HEK293 (cell line): ENCODE results near the gene KIF7.

ENCODE experiments used
- CTCF ChIA-PET: fragments of 350-600 bp; formaldehyde crosslinking; extraction: SDS; loops from one replicate; lab custom pipeline; 2021; ENCODE audit warnings: antibody characterized with exemption; lab: Yijun Ruan, JAX
- POLR2A ChIA-PET: fragments of 300-600 bp; formaldehyde crosslinking; extraction: SDS; loops from one replicate; lab custom pipeline; 2020; ENCODE audit warnings: antibody characterized with exemption, inconsistent platforms; lab: Yijun Ruan, JAX
- H3K27ac ChIP-seq: fragments of 200-500 bp; sonication (Bioruptor generic); 2 replicates; pipeline ENCODE4 v1.5.1; 2014; ENCODE audit warnings: low read depth, low read length, control low read depth, inconsistent platforms; ENCODE audit errors: extremely low read depth
- H3K36me3 ChIP-seq, 2 experiments: fragments of 200-500 bp in 1 of 2; sonication (Bioruptor generic) in 1 of 2; 1 replicate in 1 of 2; 2 replicates in 1 of 2; pipeline ENCODE4 v1.5.1; 2014 to 2017; ENCODE audit warnings: inconsistent platforms in 2 of 2, low read length in 2 of 2; ENCODE audit not compliant: control insufficient read depth in 2 of 2, insufficient read depth in 1 of 2
- H3K4me1 ChIP-seq: fragments of 200-500 bp; sonication (Bioruptor generic); 2 replicates; pipeline ENCODE4 v1.5.1; 2014; ENCODE audit warnings: mild to moderate bottlenecking, low read length, inconsistent platforms; ENCODE audit not compliant: control insufficient read depth, insufficient read depth
- H3K4me3 ChIP-seq: 2 replicates; pipeline ENCODE4 v1.5.1; 2011; ENCODE audit warnings: low read depth, mild to moderate bottlenecking, control low read depth, low read length, moderate library complexity
- H3K9me3 ChIP-seq: fragments of 200-500 bp; sonication (Bioruptor generic); 2 replicates; pipeline ENCODE4 v1.5.1; 2014; ENCODE audit warnings: low read depth, low read length, inconsistent platforms; ENCODE audit not compliant: control insufficient read depth, insufficient read depth
- GLI2 ChIP-seq: fragments of 450-650 bp; formaldehyde crosslinking; IDR thresholded peaks from 2 replicates; pipeline ENCODE4; 2017; ENCODE audit warnings: missing biosample characterization, missing genetic modification characterization, low read depth, borderline replicate concordance
- HOXD13 ChIP-seq: sonication (generic); formaldehyde crosslinking; IDR thresholded peaks from 2 replicates; pipeline ENCODE4 v1.8.0; 2022; ENCODE audit warnings: missing genetic modification reagents, borderline replicate concordance
- OSR2 ChIP-seq: fragments of 450-650 bp; formaldehyde crosslinking; IDR thresholded peaks from 2 replicates; pipeline ENCODE4 v1.5.1; 2016; ENCODE audit warnings: missing biosample characterization, missing genetic modification characterization
- PBX3 ChIP-seq: sonication (generic); formaldehyde crosslinking; IDR thresholded peaks from 2 replicates; pipeline ENCODE4 v1.8.1; 2022; ENCODE audit warnings: mild to moderate bottlenecking, moderate library complexity, missing genetic modification reagents
- RBAK ChIP-seq: fragments of 450-650 bp; formaldehyde crosslinking; IDR thresholded peaks from 2 replicates; pipeline ENCODE4 v1.5.1; 2016; ENCODE audit warnings: missing biosample characterization, missing genetic modification characterization
- ZBTB17 ChIP-seq: fragments of 450-650 bp; formaldehyde crosslinking; IDR thresholded peaks from 2 replicates; pipeline ENCODE4 v1.5.1; 2016; ENCODE audit warnings: missing biosample characterization, missing genetic modification characterization
- ZIC2 ChIP-seq: fragments of 450-650 bp; formaldehyde crosslinking; IDR thresholded peaks from 2 replicates; pipeline ENCODE4 v1.5.1; 2016; ENCODE audit warnings: missing biosample characterization, missing genetic modification characterization
- ZNF138 ChIP-seq: fragments of 450-650 bp; formaldehyde crosslinking; IDR thresholded peaks from 2 replicates; pipeline ENCODE4 v1.5.1; 2016; ENCODE audit warnings: missing biosample characterization, missing genetic modification characterization, borderline replicate concordance
- ZNF157 ChIP-seq: fragments of 450-650 bp; formaldehyde crosslinking; IDR thresholded peaks from 2 replicates; pipeline ENCODE4 v1.5.1; 2016; ENCODE audit warnings: missing biosample characterization, missing genetic modification characterization
- ZNF174 ChIP-seq: fragments of 450-650 bp; formaldehyde crosslinking; IDR thresholded peaks from 2 replicates; pipeline ENCODE4 v1.5.0; 2017; ENCODE audit warnings: missing biosample characterization, mild to moderate bottlenecking, missing genetic modification characterization
- ZNF248 ChIP-seq: fragments of 450-650 bp; formaldehyde crosslinking; IDR thresholded peaks from 2 replicates; pipeline ENCODE4 v1.5.1; 2017; ENCODE audit warnings: missing biosample characterization, missing genetic modification characterization
- ZNF341 ChIP-seq: fragments of 450-650 bp; formaldehyde crosslinking; IDR thresholded peaks from 2 replicates; pipeline ENCODE4; 2016; ENCODE audit warnings: low read depth, missing biosample characterization, missing genetic modification characterization
- ZNF544 ChIP-seq: fragments of 450-650 bp; formaldehyde crosslinking; IDR thresholded peaks from 2 replicates; pipeline ENCODE4 v1.5.0; 2017; ENCODE audit warnings: missing biosample characterization, missing genetic modification characterization
- ZNF548 ChIP-seq: fragments of 450-650 bp; formaldehyde crosslinking; IDR thresholded peaks from 2 replicates; pipeline ENCODE4 v1.5.1; 2016; ENCODE audit warnings: missing biosample characterization, missing genetic modification characterization
- ZNF654 ChIP-seq: fragments of 450-650 bp; formaldehyde crosslinking; IDR thresholded peaks from 2 replicates; pipeline ENCODE4 v1.5.1; 2016; ENCODE audit warnings: low read depth, missing biosample characterization, missing genetic modification characterization
- ZNF660 ChIP-seq: fragments of 450-650 bp; IDR thresholded peaks from 2 replicates; pipeline ENCODE4 v1.5.1; 2018; ENCODE audit warnings: missing biosample characterization, mild to moderate bottlenecking, missing genetic modification characterization
- ZNF664 ChIP-seq: fragments of 450-650 bp; formaldehyde crosslinking; IDR thresholded peaks from 2 replicates; pipeline ENCODE4 v1.5.1; 2016; ENCODE audit warnings: missing biosample characterization, missing genetic modification characterization
- ZSCAN18 ChIP-seq: fragments of 450-650 bp; formaldehyde crosslinking; IDR thresholded peaks from 2 replicates; pipeline ENCODE4 v1.5.1; 2016; ENCODE audit warnings: missing biosample characterization, missing genetic modification characterization
- TF ChIP-seq, protein P1 (sequence below): fragments of 450-650 bp; formaldehyde crosslinking; IDR thresholded peaks from 2 replicates; pipeline ENCODE4; 2016; ENCODE audit warnings: missing biosample characterization, missing genetic modification characterization
- TF ChIP-seq, protein P2 (sequence below): fragments of 450-650 bp; IDR thresholded peaks from 2 replicates; pipeline ENCODE4 v1.5.1; 2018; ENCODE audit warnings: missing biosample characterization, mild to moderate bottlenecking, missing genetic modification characterization
- TF ChIP-seq, protein P3 (sequence below): fragments of 450-650 bp; formaldehyde crosslinking; IDR thresholded peaks from 2 replicates; pipeline ENCODE4 v1.5.1; 2016; ENCODE audit warnings: missing biosample characterization, missing genetic modification characterization, borderline replicate concordance
- TF ChIP-seq, protein P4 (sequence below): fragments of 450-650 bp; formaldehyde crosslinking; IDR thresholded peaks from 2 replicates; pipeline ENCODE4 v1.5.1; 2016; ENCODE audit warnings: missing biosample characterization, missing genetic modification characterization, borderline replicate concordance

The KIF7 gene

DNA sequence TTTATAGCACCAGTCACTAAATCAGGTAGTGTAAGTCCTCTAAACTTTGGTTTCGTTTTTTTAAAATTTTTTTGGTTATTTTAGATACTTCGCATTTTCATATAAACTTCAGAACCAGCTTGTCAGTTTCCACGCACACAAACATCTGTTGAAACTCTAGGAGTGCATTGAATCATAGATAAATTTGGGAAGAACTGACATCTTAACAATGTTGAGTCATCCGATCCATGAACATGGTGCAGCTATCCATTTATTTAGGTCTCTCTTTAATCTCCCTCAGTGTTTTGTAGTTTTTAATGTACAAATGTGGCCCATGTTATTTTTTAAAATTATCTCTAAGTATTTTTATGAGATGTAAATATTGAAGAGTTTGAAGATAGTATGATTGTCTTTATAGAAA lies 62.2 kb downstream of the KIF7 start:
- Histone ChIP-seq H3K36me3 (peaks cover 90 to 97% of the 10 kb centered on the region in 2 experiments), H3K4me1 (no peaks in the 10 kb centered on the region), H3K4me3 (no peak overlapping the region), H3K27ac (no peak overlapping the region), H3K9me3 (no peaks in the 10 kb centered on the region)
- ChIA-PET CTCF (interaction anchor here (0.6 to 0.7 kb wide), 3 partner anchors 103 to 341 kb away, joined by 3 read pairs; no protein-coding TSS in a partner anchor), POLR2A (interaction anchor here (2.1 kb wide), 1 partner anchor 18 kb away, joined by 11 read pairs; the partner anchor contains the start of gene TICRR)
- TF ChIP-seq RBAK (tag by site-specific recombination) (no peak), ZNF248 (tag by site-specific recombination) (peak; percentile 61; the same call in 1 of the 2 replicates)

- H3K36me3 ChIP-seq: peaks cover 90 to 97% of the 10 kb centered on the region in 2 experiments
- no peak overlapping the region for H3K27ac ChIP-seq
- ChIA-PET POLR2A (interaction anchor here (0.7 to 4.4 kb wide), 2 partner anchors 17 to 25 kb away, joined by 3 to 27 read pairs; partner anchors contain the start of gene TICRR), CTCF (no interaction called here)
- no peaks in the 10 kb centered on the region for H3K4me1 ChIP-seq
- no peaks in the 10 kb centered on the region for H3K9me3 ChIP-seq
- no peak overlapping the region for H3K4me3 ChIP-seq
- TF ChIP-seq ZNF341 (tag by site-specific recombination) (peak; percentile 70), ZBTB17 (tag by site-specific recombination) (no peak), ZNF157 (no peak), ZNF654 (tag by site-specific recombination) (no peak), ZNF548 (tag by site-specific recombination) (no peak), ZNF660 (no peak), GLI2 (tag by site-specific recombination) (no peak), ZNF138 (tag by site-specific recombination) (no peak), ZNF174 (tag by site-specific recombination) (no peak), ZSCAN18 (no peak), ZNF544 (no peak), HOXD13 (CRISPR knock-in tag) (no peak), ZNF664 (tag by site-specific recombination) (0 out of 2 replicates have a peak, but pooled peaks have one; percentile 20), OSR2 (tag by site-specific recombination) (no peak), PBX3 (CRISPR knock-in tag) (no peak), ZIC2 (tag by site-specific recombination) (peak; percentile 80)
- TF ChIP-seq, protein P1, sequence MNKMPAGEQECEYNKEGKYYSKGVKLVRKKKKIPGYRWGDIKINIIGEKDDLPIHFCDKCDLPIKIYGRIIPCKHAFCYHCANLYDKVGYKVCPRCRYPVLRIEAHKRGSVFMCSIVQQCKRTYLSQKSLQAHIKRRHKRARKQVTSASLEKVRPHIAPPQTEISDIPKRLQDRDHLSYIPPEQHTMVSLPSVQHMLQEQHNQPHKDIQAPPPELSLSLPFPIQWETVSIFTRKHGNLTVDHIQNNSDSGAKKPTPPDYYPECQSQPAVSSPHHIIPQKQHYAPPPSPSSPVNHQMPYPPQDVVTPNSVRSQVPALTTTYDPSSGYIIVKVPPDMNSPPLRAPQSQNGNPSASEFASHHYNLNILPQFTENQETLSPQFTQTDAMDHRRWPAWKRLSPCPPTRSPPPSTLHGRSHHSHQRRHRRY (tag by site-specific recombination): no peak
- TF ChIP-seq, protein P2, sequence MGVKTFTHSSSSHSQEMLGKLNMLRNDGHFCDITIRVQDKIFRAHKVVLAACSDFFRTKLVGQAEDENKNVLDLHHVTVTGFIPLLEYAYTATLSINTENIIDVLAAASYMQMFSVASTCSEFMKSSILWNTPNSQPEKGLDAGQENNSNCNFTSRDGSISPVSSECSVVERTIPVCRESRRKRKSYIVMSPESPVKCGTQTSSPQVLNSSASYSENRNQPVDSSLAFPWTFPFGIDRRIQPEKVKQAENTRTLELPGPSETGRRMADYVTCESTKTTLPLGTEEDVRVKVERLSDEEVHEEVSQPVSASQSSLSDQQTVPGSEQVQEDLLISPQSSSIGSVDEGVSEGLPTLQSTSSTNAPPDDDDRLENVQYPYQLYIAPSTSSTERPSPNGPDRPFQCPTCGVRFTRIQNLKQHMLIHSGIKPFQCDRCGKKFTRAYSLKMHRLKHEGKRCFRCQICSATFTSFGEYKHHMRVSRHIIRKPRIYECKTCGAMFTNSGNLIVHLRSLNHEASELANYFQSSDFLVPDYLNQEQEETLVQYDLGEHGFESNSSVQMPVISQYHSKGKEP (tag by site-specific recombination): no peak
- TF ChIP-seq, protein P3, sequence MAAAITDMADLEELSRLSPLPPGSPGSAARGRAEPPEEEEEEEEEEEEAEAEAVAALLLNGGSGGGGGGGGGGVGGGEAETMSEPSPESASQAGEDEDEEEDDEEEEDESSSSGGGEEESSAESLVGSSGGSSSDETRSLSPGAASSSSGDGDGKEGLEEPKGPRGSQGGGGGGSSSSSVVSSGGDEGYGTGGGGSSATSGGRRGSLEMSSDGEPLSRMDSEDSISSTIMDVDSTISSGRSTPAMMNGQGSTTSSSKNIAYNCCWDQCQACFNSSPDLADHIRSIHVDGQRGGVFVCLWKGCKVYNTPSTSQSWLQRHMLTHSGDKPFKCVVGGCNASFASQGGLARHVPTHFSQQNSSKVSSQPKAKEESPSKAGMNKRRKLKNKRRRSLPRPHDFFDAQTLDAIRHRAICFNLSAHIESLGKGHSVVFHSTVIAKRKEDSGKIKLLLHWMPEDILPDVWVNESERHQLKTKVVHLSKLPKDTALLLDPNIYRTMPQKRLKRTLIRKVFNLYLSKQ (tag by site-specific recombination): no peak
- TF ChIP-seq, protein P4, sequence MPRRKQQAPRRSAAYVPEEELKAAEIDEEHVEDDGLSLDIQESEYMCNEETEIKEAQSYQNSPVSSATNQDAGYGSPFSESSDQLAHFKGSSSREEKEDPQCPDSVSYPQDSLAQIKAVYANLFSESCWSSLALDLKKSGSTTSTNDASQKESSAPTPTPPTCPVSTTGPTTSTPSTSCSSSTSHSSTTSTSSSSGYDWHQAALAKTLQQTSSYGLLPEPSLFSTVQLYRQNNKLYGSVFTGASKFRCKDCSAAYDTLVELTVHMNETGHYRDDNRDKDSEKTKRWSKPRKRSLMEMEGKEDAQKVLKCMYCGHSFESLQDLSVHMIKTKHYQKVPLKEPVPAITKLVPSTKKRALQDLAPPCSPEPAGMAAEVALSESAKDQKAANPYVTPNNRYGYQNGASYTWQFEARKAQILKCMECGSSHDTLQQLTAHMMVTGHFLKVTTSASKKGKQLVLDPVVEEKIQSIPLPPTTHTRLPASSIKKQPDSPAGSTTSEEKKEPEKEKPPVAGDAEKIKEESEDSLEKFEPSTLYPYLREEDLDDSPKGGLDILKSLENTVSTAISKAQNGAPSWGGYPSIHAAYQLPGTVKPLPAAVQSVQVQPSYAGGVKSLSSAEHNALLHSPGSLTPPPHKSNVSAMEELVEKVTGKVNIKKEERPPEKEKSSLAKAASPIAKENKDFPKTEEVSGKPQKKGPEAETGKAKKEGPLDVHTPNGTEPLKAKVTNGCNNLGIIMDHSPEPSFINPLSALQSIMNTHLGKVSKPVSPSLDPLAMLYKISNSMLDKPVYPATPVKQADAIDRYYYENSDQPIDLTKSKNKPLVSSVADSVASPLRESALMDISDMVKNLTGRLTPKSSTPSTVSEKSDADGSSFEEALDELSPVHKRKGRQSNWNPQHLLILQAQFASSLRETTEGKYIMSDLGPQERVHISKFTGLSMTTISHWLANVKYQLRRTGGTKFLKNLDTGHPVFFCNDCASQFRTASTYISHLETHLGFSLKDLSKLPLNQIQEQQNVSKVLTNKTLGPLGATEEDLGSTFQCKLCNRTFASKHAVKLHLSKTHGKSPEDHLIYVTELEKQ: no peak
Measured at GRCh38 chr15:89591834-89592233, 63.4 kb downstream of the KIF7 start.
